Measurements from ENCODE around the gene PC.

- TF ChIP-seq CTCF (IDR thresholded peaks at IDR 0.05) (no peak), POLR2AphosphoS5 (IDR thresholded peaks at IDR 0.05) (no peak), POLR2A (IDR thresholded peaks at IDR 0.05) (no peak), EP300 (IDR thresholded peaks at IDR 0.05) (no peak)
These were observed 23.9 kb upstream of the PC start for GRCh38 chr11:66981976-66982578.

All from sigmoid colon (tissue), 4 donors.